Measurements from ENCODE around the gene BDNF.

Gene BDNF

DNA sequence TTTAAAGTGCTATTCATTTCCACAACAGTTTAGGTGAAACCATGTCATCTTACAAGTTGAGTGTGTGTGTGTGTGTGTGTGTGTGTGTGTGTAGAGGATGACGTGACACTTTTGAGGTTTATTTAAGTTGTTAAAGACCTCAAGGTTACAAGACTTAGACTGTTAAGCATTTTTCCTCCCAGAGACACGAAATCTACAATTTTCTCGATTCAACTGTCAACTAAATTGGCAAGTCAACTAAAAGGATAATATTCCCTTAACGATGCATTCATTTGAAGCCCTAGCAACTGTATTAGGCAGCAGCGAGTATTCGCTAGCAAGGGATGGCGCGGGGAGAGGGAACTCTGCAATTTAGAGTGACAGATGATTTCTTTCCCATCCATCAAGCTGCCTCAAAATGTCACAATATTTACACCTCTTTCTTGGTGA, 17.6 kb upstream of the BDNF start:
- TF ChIP-seq POLR2AphosphoS5 (IDR thresholded peaks at IDR 0.05; ENCODE audit: low read depth, low read length) = no peak

DNA sequence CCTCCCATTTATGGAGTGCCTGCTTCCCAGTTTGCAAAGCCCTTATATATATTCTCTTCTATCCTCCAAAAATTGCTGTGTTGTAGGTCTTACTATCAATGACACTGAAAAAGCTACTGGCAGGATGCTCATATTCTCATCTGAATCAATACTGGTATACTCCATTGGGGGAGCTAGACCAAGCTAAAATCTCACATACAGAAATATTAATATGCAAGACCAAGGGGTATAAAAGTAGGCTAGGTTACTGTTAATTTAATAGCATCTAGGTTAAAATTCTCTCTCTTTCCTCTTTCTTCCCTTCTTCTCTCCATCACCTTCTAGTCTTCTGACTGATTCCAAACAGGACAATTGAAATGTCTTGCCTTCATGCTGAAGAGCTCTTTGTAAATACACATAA, 17.1 kb upstream of the BDNF start:
- TF ChIP-seq SIN3A (IDR thresholded peaks at IDR 0.05; ENCODE audit: borderline replicate concordance, insufficient read depth, low read length) (no peak), POLR2AphosphoS5 (IDR thresholded peaks at IDR 0.05; ENCODE audit: low read depth, low read length) (no peak)

DNA sequence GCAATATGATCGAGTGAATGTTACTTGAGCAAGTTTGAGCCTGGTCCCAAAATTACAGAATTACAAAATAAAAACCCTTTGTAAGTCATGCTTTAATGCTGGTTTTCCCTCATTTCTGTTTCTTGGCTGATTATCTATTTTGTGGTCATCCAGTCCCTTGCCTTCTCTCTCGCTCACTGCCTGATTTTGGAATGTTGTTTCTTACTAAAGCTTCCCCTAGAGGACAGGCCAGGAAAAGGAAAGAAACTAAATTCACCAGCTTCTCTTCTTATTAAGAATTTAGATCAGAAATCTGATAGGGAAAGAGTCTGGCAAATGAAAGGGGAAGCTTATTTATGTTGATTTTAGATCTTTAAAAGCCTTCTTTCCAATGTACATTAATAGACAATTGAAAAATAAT, 16.6 kb upstream of the BDNF start:
- TF ChIP-seq FOXP2 (optimal IDR thresholded peaks at IDR 0.05; ENCODE audit: borderline replicate concordance, extremely low read depth, extremely low read length, insufficient read depth) = no peak
- TF ChIP-seq, protein P1, sequence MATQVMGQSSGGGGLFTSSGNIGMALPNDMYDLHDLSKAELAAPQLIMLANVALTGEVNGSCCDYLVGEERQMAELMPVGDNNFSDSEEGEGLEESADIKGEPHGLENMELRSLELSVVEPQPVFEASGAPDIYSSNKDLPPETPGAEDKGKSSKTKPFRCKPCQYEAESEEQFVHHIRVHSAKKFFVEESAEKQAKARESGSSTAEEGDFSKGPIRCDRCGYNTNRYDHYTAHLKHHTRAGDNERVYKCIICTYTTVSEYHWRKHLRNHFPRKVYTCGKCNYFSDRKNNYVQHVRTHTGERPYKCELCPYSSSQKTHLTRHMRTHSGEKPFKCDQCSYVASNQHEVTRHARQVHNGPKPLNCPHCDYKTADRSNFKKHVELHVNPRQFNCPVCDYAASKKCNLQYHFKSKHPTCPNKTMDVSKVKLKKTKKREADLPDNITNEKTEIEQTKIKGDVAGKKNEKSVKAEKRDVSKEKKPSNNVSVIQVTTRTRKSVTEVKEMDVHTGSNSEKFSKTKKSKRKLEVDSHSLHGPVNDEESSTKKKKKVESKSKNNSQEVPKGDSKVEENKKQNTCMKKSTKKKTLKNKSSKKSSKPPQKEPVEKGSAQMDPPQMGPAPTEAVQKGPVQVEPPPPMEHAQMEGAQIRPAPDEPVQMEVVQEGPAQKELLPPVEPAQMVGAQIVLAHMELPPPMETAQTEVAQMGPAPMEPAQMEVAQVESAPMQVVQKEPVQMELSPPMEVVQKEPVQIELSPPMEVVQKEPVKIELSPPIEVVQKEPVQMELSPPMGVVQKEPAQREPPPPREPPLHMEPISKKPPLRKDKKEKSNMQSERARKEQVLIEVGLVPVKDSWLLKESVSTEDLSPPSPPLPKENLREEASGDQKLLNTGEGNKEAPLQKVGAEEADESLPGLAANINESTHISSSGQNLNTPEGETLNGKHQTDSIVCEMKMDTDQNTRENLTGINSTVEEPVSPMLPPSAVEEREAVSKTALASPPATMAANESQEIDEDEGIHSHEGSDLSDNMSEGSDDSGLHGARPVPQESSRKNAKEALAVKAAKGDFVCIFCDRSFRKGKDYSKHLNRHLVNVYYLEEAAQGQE (IDR thresholded peaks at IDR 0.05; ENCODE audit: insufficient read depth in 1 of 2, low read depth in 2 of 2, low read length in 2 of 2) = no peak
- no peak for TF ChIP-seq POLR2AphosphoS5 (IDR thresholded peaks at IDR 0.05; ENCODE audit: low read depth, low read length)
- no peak for TF ChIP-seq TAF1 (IDR thresholded peaks at IDR 0.05; ENCODE audit: borderline replicate concordance, insufficient read depth, low read length)
- TF ChIP-seq SIN3A (IDR thresholded peaks at IDR 0.05; ENCODE audit: borderline replicate concordance, insufficient read depth, low read length) = no peak

DNA sequence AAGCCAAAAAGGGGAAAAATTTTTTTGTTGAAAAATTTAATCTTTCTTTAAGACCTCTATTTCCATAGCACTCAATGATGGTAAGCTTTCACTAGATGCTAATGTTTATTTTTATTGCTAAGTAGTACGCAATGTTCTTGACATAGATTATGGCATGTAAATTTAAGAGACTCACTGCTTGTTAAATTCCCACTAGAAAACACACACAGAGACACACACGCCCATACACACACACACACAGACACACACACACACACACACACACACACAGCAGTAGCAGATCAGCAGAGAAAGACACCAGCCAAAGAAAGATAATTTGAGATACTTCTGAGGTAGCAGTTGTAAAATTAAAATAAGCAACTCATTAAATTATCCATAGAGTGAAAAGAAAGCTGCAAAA, 16.0 kb upstream of the BDNF start:
- no peak for TF ChIP-seq SIN3A (IDR thresholded peaks at IDR 0.05; ENCODE audit: borderline replicate concordance, insufficient read depth, low read length)
- no peak for TF ChIP-seq FOXP2 (optimal IDR thresholded peaks at IDR 0.05; ENCODE audit: borderline replicate concordance, extremely low read depth, extremely low read length, insufficient read depth)

DNA sequence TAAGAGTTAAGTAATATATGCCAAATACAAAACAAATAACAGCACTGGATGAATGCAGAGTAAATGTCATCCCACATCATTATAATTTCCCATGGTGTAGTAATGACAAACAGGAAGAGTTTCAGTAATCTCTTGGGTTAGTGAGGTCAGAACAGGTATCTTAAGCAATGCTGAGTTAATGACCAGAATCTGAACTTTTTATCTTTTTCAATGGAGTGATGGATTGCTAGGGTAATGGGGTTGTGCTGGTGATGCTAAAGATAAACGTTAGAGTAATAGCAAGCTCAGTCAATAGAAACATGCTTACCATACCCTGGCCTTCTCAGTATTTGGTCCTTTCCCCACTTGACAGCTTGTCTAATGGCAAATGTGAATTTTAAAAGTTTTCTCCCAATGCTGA, 11.5 kb upstream of the BDNF start:
- TF ChIP-seq FOXP2 (optimal IDR thresholded peaks at IDR 0.05; ENCODE audit: borderline replicate concordance, extremely low read depth, extremely low read length, insufficient read depth) (no peak), POLR2AphosphoS5 (IDR thresholded peaks at IDR 0.05; ENCODE audit: low read depth, low read length) (no peak), SIN3A (IDR thresholded peaks at IDR 0.05; ENCODE audit: borderline replicate concordance, insufficient read depth, low read length) (no peak), TAF1 (IDR thresholded peaks at IDR 0.05; ENCODE audit: borderline replicate concordance, insufficient read depth, low read length) (no peak)
- TF ChIP-seq, protein P1 (IDR thresholded peaks at IDR 0.05; ENCODE audit: insufficient read depth in 1 of 2, low read depth in 2 of 2, low read length in 2 of 2) = no peak

DNA sequence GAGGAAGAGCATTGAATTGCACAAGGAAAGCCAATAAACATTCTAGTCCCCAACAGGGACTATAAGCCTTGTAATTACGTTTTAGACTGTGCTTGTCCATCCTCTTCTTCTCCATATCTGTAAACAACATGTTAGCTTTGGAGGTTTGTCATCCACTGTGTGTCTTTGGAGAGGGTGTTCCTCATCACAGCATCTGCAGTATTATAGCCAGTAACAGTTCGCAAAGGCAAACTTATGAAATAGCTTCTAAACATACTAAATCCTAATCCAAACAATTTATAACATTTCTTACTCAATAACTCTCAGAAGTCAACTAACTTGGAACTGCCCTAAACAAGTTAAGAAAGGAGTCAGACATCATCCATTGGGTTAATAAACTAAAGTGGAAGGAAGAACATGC, 10.3 kb upstream of the BDNF start:
- no peak for TF ChIP-seq TAF1 (IDR thresholded peaks at IDR 0.05; ENCODE audit: borderline replicate concordance, insufficient read depth, low read length)
- TF ChIP-seq POLR2AphosphoS5 (IDR thresholded peaks at IDR 0.05; ENCODE audit: low read depth, low read length) = no peak
- TF ChIP-seq FOXP2 (optimal IDR thresholded peaks at IDR 0.05; ENCODE audit: borderline replicate concordance, extremely low read depth, extremely low read length, insufficient read depth) = no peak
- TF ChIP-seq SIN3A (IDR thresholded peaks at IDR 0.05; ENCODE audit: borderline replicate concordance, insufficient read depth, low read length) = no peak
- TF ChIP-seq, protein P1 (IDR thresholded peaks at IDR 0.05; ENCODE audit: insufficient read depth in 1 of 2, low read depth in 2 of 2, low read length in 2 of 2) = no peak

DNA sequence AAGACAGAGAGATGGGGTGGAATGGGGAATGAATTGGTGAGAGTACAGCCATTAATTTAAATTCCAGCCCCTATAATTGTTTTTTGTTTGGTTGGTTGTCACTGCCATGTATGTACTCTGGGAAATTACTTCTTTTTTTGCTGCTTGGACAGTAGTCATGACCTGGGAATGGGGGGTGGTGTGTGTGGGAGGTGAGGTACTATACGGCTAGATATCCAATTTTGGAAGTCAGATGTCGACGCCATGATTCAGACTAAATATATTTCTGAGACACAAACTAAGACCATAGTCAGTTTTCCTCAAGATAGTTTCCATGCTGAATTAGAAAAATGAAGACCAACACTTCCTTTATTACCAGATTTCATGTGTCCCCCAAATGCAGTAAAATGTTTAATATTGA, 7.4 kb upstream of the BDNF start:
- TF ChIP-seq TAF1 (IDR thresholded peaks at IDR 0.05; ENCODE audit: borderline replicate concordance, insufficient read depth, low read length) (no peak), FOXP2 (optimal IDR thresholded peaks at IDR 0.05; ENCODE audit: borderline replicate concordance, extremely low read depth, extremely low read length, insufficient read depth) (no peak), POLR2AphosphoS5 (IDR thresholded peaks at IDR 0.05; ENCODE audit: low read depth, low read length) (no peak), SIN3A (IDR thresholded peaks at IDR 0.05; ENCODE audit: borderline replicate concordance, insufficient read depth, low read length) (no peak)
- TF ChIP-seq, protein P1 (IDR thresholded peaks at IDR 0.05; ENCODE audit: insufficient read depth in 1 of 2, low read depth in 2 of 2, low read length in 2 of 2) = no peak
